NCI-H526 (cell line): ENCODE results near the gene CFAP20DC.
"Not testable (repeated sequence)": the region's sequence is repeated elsewhere in the genome, so short reads cannot be mapped to it uniquely, and the experiment has no call there.

Source experiments
- DNase-seq, 2 experiments: peaks; one replicate each; lab custom pipeline; 2025; lab: John Stamatoyannopoulos, UW

The CFAP20DC gene

GRCh38 chr3:58867621-58868020 lies 182.2 kb downstream of the CFAP20DC start:
- DNase-seq: no peak

- DNase-seq: peak in 1 of 2 experiments; percentile 16
Measured at GRCh38 chr3:58866079-58866478, 183.7 kb downstream of the CFAP20DC start.

- DNase-seq: no peak
Measured at GRCh38 chr3:58864480-58864879, 185.3 kb downstream of the CFAP20DC start.

- no peak for DNase-seq
Measured at GRCh38 chr3:58863206-58863605, 186.6 kb downstream of the CFAP20DC start.

DNA sequence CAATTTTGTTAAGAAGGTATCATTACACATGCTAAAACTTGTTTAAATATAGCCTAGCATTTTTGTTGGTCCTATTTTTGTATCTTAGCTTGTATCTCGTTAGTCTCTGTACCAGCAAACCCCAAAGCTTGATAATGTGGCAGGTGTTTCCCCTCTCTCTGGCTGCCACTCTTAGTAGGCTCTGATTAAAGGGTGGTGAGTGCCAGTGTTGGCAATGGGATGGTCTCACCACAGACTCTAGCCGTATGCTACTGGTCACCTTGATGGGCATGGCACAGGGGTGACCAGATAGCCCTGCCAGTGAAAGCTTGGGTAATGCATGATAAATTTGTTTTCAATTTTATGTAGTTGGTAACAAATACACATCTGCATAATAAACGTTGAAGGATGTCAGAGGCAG lies 188.3 kb downstream of the CFAP20DC start:
- no peak for DNase-seq

DNA sequence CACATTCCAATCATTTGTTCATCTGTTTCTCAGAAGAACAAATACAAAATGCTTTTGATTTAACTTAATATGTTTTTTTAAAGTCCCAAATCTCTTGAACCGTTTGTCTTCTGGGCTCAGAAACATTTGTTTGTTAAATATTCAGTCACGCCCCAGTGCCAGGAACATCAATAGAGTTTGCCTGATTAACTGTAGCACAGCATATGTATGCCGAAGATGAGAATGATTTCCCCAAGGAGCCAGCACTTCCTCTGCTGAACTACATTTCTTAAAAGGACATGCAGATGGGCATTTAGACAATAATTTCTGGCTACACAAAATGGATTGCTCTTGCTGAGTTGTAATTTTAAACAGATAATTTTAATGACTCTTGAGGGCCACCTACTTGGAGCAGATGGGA lies 191.7 kb downstream of the CFAP20DC start:
- DNase-seq: peak in 1 of 2 experiments; percentile 50

DNA sequence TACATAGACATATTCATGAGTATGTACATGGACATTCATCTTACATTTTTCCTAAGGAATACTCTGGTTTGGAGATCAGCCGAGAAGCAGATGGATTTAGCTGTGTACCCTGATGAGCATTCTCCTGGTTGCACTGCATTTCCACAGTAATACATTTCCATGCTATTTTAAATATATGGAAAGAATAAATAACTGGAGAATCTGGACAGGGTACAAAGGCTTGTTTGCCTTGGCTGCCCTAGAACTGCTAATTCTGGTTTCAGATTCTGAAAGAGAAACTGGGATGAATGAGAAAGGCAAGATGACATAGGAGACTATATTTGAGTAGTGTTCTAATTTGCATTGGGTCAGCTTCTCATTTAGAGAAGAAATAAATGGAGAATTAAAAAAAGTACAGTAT lies 192.4 kb downstream of the CFAP20DC start:
- DNase-seq: peak; percentile 50 to 72

- DNase-seq: no peak
Measured at GRCh38 chr3:58848826-58849225, 201.0 kb downstream of the CFAP20DC start.

DNA sequence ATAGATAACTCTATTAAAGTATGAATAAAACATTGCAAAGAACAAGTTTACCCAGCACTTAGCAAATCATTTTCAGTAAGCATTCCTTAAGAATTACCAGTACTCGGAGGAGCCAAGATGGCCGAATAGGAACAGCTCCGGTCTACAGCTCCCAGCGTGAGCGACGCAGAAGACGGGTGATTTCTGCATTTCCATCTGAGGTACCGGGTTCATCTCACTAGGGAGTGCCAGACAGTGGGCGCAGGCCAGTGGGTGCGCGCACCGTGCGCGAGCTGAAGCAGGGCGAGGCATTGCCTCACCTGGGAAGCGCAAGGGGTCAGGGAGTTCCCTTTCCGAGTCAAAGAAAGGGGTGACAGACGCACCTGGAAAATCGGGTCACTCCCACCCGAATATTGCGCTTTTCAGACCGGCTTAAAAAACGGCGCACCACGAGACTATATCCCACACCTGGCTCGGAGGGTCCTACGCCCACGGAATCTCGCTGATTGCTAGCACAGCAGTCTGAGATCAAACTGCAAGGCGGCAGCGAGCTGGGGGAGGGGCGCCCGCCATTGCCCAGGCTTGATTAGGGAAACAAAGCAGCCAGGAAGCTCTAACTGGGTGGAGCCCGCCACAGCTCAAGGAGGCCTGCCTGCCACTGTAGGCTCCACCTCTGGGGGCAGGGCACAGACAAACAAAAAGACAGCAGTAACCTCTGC lies 207.6 kb downstream of the CFAP20DC start:
- not testable (repeated sequence) for DNase-seq

DNA sequence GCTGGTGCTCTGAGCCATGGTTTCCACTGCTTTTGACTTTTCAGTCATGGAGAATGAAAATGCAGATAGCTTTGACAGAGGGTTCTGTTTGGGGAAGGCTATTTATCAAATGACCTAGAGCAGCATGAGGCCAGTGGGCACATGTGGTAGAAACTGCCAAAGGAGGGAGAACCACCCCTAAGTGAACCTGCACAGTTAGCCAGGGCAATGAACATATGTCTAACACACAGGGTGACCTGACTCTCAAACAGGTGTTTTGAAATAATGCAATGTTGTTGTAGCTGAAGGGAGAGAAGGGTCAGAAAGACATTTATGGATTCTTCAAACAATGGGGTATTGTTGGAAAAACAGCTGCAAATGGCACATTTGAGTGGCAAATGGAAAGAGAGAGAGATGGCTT lies 208.9 kb downstream of the CFAP20DC start:
- DNase-seq: no peak

DNA sequence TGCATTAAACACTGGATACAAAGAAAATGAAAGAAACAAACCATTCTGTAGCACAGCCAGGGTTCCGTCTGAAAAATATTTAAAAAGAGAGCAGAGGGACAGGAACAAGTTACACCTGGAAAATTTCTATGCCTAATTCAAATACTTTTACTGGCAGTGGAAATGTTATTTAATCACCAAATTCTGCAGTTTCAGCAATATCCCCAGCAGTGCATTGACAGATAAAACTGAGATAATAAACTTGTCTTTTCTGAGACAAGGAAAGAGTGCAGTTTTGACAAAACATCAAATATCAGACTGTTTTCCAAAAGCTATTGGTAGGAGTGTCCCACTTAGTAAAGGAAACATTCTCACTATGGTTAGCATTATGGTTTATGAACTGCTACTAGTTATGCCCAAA lies 209.9 kb downstream of the CFAP20DC start:
- DNase-seq: no peak

DNA sequence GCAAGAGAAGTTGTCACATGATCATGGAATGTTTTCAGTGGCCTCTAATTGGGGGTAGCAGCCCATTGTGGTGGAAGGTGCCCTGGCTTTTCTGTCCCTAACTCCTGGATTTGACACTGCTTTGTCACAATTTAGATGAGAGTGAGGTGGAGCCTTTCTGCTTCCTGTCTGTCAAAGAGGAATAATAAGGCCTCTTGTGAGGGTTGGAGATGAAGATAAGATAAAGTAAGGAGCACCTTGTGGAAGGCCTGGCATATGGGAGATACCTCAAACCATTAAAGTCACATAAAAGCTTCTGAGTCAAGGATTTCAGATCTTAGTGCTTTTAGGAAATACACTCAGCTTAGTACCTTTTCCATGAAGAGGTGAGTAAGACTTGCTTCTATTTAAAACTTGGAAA lies 210.6 kb downstream of the CFAP20DC start:
- no peak for DNase-seq

DNA sequence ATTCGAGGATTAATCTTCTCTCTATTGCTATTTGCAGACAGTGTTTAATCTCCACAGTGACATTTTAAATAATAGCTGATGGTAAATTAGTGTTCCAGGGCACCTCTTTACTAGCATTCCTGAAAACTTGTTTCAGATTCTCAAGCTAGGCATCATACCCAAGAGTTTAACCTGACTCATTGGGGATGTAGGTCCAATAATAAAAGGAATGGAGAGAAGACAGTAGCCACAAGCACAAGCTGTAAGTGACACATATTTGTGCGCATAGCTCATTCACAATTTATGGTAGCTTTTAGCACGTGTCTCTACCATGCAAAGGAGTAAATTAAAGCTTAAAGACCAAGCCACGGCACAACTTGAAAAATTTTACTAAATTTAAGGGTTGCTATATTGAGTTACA lies 212.0 kb downstream of the CFAP20DC start:
- no peak for DNase-seq

GRCh38 chr3:58837141-58837843 lies 212.5 kb downstream of the CFAP20DC start:
- DNase-seq: no peak

GRCh38 chr3:58835086-58835485 lies 214.7 kb downstream of the CFAP20DC start:
- DNase-seq: no peak

- no peak for DNase-seq
Measured at GRCh38 chr3:58833491-58833890, 216.3 kb downstream of the CFAP20DC start.

DNA sequence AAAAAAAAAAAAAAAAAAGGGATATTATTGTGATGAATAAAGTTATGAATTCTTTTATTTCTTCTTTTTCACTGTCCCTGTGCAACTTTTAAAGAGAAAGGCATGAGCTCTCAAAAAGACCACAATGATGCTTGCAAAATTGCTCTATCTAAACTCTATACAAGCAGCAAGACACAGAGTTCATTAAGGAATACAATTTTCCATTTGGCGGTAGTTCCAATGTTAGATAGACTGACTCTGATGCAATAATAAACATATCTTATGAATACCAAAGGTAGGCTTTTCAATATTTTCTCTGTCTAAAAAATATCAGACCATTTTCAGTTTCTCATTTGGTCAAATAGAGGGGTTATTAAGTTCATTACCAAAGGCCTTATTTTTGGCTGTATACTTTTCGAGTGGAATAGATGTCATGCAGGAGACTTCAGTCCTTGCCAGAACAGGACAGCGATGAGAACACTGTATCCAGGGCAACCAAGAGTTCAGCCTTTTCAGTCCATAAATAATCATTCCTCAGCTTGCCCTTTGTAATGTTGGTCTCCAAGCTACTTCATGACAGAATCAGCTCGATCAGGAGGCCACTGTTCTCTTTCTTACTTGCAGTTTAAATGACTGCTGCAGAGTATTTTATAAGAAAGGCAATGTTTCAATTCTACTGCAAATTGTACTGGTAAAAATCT lies 220.4 kb downstream of the CFAP20DC start:
- no peak for DNase-seq

DNA sequence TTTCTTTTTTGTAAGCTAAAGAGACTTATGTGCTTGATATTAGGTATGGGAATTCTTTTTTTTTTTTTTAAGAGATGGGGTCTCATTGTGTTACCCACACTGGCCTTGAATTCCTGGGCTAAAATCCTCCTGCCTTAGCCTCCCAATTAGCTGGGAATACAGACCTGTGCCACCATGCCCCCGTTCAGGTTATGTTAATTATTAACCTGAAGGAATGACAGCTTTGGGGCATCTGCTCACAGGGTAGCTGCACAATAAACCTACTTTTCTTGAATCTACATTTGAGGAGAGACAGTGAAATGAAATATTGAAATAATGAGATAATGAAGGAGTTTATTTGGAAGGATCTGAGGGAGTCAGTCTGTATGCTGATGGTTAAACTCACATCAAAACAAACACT lies 225.0 kb downstream of the CFAP20DC start:
- DNase-seq: no peak

- peak; percentile 21 to 81 for DNase-seq
Measured at GRCh38 chr3:58824285-58824684, 225.5 kb downstream of the CFAP20DC start.

DNA sequence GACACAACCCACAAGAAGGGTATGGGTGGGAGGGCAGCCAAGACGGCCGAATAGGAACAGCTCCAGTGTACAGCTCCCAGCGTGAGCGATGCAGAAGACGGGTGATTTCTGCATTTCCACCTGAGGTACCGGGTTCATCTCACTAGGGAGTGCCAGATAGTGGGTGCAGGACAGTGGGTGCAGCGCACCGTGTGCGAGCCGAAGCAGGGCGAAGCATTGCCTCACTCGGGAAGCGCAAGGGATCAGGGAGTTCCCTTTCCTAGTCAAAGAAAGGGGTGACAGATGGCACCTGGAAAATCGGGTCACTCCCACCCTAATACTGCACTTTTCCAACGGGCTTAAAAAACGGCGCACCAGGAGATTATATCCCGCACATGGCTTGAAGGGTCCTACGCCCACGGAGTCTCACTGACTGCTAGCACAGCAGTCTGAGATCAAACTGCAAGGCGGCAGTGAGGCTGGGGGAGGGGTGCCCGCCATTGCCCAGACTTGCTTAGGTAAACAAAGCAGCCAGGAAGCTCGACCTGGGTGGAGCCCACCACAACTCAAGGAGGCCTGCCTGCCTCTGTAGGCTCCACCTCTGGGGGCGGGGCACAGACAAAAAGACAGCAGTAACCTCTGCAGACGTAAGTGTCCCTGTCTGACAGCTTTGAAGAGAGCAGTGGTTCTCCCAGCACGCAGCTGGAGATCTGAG lies 243.1 kb downstream of the CFAP20DC start:
- not testable (repeated sequence) for DNase-seq

- DNase-seq: no peak
Measured at GRCh38 chr3:58804914-58805313, 244.9 kb downstream of the CFAP20DC start.

DNA sequence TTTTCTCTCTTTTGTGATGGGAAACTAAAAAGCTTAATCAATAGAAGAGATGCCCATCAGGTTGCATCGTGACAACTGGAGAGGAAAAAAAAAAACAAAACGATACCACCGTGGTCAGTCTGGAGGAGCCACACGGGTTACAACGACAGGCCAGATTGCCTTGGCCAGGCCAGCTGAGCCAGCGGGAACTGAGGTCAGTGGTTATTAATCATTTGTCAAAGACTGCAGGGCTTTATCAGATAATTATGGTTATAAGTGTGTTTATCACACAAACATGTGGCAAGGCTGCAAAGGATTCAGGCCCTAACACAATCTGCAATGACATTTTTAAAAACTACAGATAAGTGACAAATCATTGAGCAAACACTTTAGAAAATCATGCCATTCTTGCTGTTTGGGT lies 248.3 kb downstream of the CFAP20DC start:
- DNase-seq: no peak

DNA sequence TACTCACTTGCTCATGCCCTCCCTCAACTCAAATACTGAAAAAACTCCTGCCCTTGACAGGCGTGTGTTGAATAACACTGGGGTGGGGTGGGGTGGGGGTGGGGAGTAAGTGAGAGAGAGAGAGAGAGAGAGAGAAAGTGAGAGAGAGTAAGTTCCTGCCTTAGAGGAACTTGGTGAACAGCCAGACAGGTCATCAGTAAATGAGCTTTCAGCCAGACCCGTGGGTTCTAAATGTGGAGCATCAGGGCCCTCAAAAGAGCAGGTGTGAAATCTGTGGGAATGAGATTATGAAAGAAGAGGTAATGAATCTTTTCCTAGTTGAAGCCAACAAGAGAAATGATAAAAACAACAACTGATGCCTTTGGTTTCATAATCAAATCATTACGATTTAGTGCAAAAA lies 248.9 kb downstream of the CFAP20DC start:
- no peak for DNase-seq
